ENCODE data around the gene ANKRD44.
"Not testable (repeated sequence)": the region's sequence is repeated elsewhere in the genome, so short reads cannot be mapped to it uniquely, and the experiment has no call there.

Gene ANKRD44

GRCh38 chr2:197076652-197077051 lies 233.9 kb downstream of the ANKRD44 start:
- DNase-seq (ENCODE audit: low read depth in 3 of 3), result no peak

GRCh38 chr2:197075754-197076337 lies 234.7 kb downstream of the ANKRD44 start:
- peak in 1 of 3 donors; percentile 19 for DNase-seq (ENCODE audit: low read depth in 3 of 3)

GRCh38 chr2:197075281-197075680 lies 235.3 kb downstream of the ANKRD44 start:
- DNase-seq (ENCODE audit: low read depth in 3 of 3), result no peak

- DNase-seq (ENCODE audit: low read depth in 3 of 3), result no peak
Observed at GRCh38 chr2:197073701-197074433, 236.7 kb downstream of the ANKRD44 start.

GRCh38 chr2:197073270-197073669 lies 237.3 kb downstream of the ANKRD44 start:
- DNase-seq (ENCODE audit: low read depth in 3 of 3), result no peak

- DNase-seq (ENCODE audit: low read depth in 3 of 3), result no peak
Observed at GRCh38 chr2:197072533-197072932, 238.0 kb downstream of the ANKRD44 start.

- no peak for DNase-seq (ENCODE audit: low read depth in 3 of 3)
Observed at GRCh38 chr2:197071790-197072436, 238.7 kb downstream of the ANKRD44 start.

GRCh38 chr2:197071213-197071612 lies 239.4 kb downstream of the ANKRD44 start:
- no peak for DNase-seq (ENCODE audit: low read depth in 3 of 3)

GRCh38 chr2:197069958-197070357 lies 240.6 kb downstream of the ANKRD44 start:
- DNase-seq (ENCODE audit: low read depth in 3 of 3), result no peak

GRCh38 chr2:197062574-197062973 lies 248.0 kb downstream of the ANKRD44 start:
- DNase-seq (ENCODE audit: low read depth in 3 of 3), result not testable (repeated sequence)

GRCh38 chr2:197059477-197059876 lies 251.1 kb downstream of the ANKRD44 start:
- no peak for DNase-seq (ENCODE audit: low read depth in 3 of 3)

- no peak for DNase-seq (ENCODE audit: low read depth in 3 of 3)
Observed at GRCh38 chr2:197058777-197059300, 251.7 kb downstream of the ANKRD44 start.

- no peak for DNase-seq (ENCODE audit: low read depth in 3 of 3)
Observed at GRCh38 chr2:197057959-197058358, 252.6 kb downstream of the ANKRD44 start.

- DNase-seq (ENCODE audit: low read depth in 3 of 3), result no peak
Observed at GRCh38 chr2:197055045-197055444, 255.5 kb downstream of the ANKRD44 start.

- no peak for DNase-seq (ENCODE audit: low read depth in 3 of 3)
Observed at GRCh38 chr2:197054437-197054836, 256.1 kb downstream of the ANKRD44 start.

GRCh38 chr2:197052356-197052755 lies 258.2 kb downstream of the ANKRD44 start:
- DNase-seq (ENCODE audit: low read depth in 3 of 3), result no peak

GRCh38 chr2:197045115-197045514 lies 265.5 kb downstream of the ANKRD44 start:
- no peak for DNase-seq (ENCODE audit: low read depth in 3 of 3)

- DNase-seq (ENCODE audit: low read depth in 3 of 3), result peak in 1 of 3 donors; percentile 1
Observed at GRCh38 chr2:197042739-197043196, 267.8 kb downstream of the ANKRD44 start.

- no peak for DNase-seq (ENCODE audit: low read depth in 3 of 3)
Observed at GRCh38 chr2:197037863-197038398, 272.6 kb downstream of the ANKRD44 start.

- DNase-seq (ENCODE audit: low read depth in 3 of 3), result no peak
Observed at GRCh38 chr2:197035002-197035401, 275.6 kb downstream of the ANKRD44 start.

GRCh38 chr2:197034292-197034691 lies 276.3 kb downstream of the ANKRD44 start:
- DNase-seq (ENCODE audit: low read depth in 3 of 3), result no peak

- DNase-seq (ENCODE audit: low read depth in 3 of 3), result no peak
Observed at GRCh38 chr2:197033222-197033621, 277.4 kb downstream of the ANKRD44 start.

Measured in stimulated activated CD4-positive, alpha-beta T cell treated with anti-CD3 and anti-CD28 coated beads, TNF-alpha, amount 100 ng/mL, for 48 hours (primary cell).